ENCODE results near the gene PIK3R6.

DNA sequence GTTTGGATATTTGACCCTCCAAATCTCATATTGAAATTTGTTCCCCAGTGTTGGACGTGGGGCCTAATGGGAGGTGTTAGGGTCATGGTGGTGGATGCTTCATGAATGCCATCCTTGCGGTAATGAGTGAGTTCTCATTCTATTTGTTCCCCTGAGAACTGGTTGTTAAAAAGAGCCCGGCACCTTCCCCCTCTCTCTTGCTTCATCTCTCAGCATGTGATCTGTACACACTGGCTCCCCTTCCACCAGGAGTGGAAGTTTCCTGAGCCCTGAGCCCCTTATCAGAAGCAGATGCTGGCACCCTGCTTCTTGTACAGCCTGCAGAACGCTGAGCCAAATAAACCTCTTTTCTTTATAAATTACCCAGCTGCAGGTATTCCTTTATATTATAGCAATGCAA lies 25.6 kb downstream of the PIK3R6 start:
- TF ChIP-seq GATA2 (IDR thresholded peaks at IDR 0.05; ENCODE audit: low read depth, low read length) (no peak), GATA3 (IDR thresholded peaks at IDR 0.05; ENCODE audit: low read depth, low read length) (no peak)

Measured in SH-SY5Y (cell line).